K562 (cell line): ENCODE measurements around the gene GRIA4. TPM values are rescaled to one million over a fixed set of nuclear protein-coding genes. Genes with fewer than 3 reads are reported as not detected.

ENCODE experiments used
- ATAC-seq: fragments of 200-7000 bp; cut with Tn5 transposase; 3 replicates; pipeline ENCODE4 v1.9.1; 2020; ENCODE audit warnings: moderate library complexity
- BruUV-seq: library from RNA; stranded (reverse); fragments of 400-500 nt; replicated peaks from 2 replicates; lab custom pipeline; 2021; lab: Mats Ljungman, UMichigan
- CTCF ChIA-PET: fragments of 300-600 bp; formaldehyde crosslinking; extraction: SDS; loops from one replicate; lab custom pipeline; 2021; ENCODE audit warnings: low intra/inter-chr PET ratio; lab: Yijun Ruan, JAX
- POLR2A ChIA-PET: fragments of 300-600, 350-650 bp; sonication (Branson Sonifier 250); formaldehyde crosslinking; extraction: SDS; loops from one replicate; lab custom pipeline; 2021; ENCODE audit warnings: antibody characterized with exemption, inconsistent platforms; lab: Yijun Ruan, JAX
- DNase-seq, 4 experiments: peaks; one replicate each; pipeline versions ENCODE4 v3.0.0 to v3.0.0-alpha.2; 2011 to 2018; ENCODE audit warnings: low spot score in 3 of 4, mixed read lengths in 3 of 4; ENCODE audit errors: extremely low read depth in 1 of 4
- FAIRE-seq: peaks from 2 replicates; lab custom pipeline; 2011; peaks lifted over from hg19 to GRCh38; lab: Jason Lieb, UNC
- H2AFZ ChIP-seq: 2 replicates; pipeline ENCODE4 v1.6.0; 2011; ENCODE audit warnings: low read depth, low read length, control low read depth, inconsistent platforms
- H3K27ac ChIP-seq: fragments of 200-600 bp; 3 replicates; pipeline ENCODE4 v1.8.0; 2011; ENCODE audit warnings: low read depth, mild to moderate bottlenecking, control low read depth, inconsistent platforms, low read length, moderate library complexity, mixed read lengths; ENCODE audit errors: extremely low read depth
- H3K27me3 ChIP-seq, 2 experiments: fragments of 300-600 bp in 1 of 2; 2 replicates in 1 of 2; 3 replicates in 1 of 2; pipeline versions ENCODE4 v1.6.0 to v1.8.0; 2011; ENCODE audit warnings: inconsistent platforms in 2 of 2, low read length in 2 of 2, mild to moderate bottlenecking in 1 of 2, mixed read lengths in 1 of 2, moderate library complexity in 1 of 2; ENCODE audit not compliant: control insufficient read depth in 2 of 2, insufficient read depth in 2 of 2
- H3K36me3 ChIP-seq: fragments of 300-600 bp; 3 replicates; pipeline ENCODE4 v1.8.0; 2011; ENCODE audit warnings: mild to moderate bottlenecking, low read length, inconsistent platforms; ENCODE audit not compliant: control insufficient read depth, insufficient read depth
- H3K4me1 ChIP-seq, 2 experiments: fragments of 200-600 bp in 1 of 2; replicated peaks in 1 of 2; 2 replicates in 1 of 2; 3 replicates in 1 of 2; pipeline versions ENCODE4 v1.5.1 to v1.8.0; 2011; ENCODE audit warnings: inconsistent platforms in 2 of 2, low read length in 2 of 2, mild to moderate bottlenecking in 1 of 2, mixed read lengths in 1 of 2, moderate library complexity in 1 of 2; ENCODE audit not compliant: control insufficient read depth in 2 of 2, insufficient read depth in 2 of 2
- H3K4me2 ChIP-seq: 2 replicates; pipeline ENCODE4 v1.6.1; 2011; ENCODE audit warnings: low read length, control low read depth, inconsistent platforms, mixed read lengths; ENCODE audit not compliant: insufficient read depth
- H3K4me3 ChIP-seq: fragments of 200-600 bp; sonication (generic), shearing (Covaris generic); 2 replicates; pipeline ENCODE4 v1.5.1; 2016; ENCODE audit warnings: control low read depth, inconsistent platforms
- H3K79me2 ChIP-seq: fragments of 200-600 bp; 3 replicates; pipeline ENCODE4 v1.8.0; 2011; ENCODE audit warnings: low read length, inconsistent platforms; ENCODE audit not compliant: control insufficient read depth, insufficient read depth
- H3K9ac ChIP-seq, 2 experiments: 2 replicates each; pipeline versions ENCODE4 v1.6.0 to v1.6.1; 2011; ENCODE audit warnings: low read depth in 2 of 2, low read length in 2 of 2, control low read depth in 1 of 2, inconsistent platforms in 1 of 2, mild to moderate bottlenecking in 1 of 2, mixed read lengths in 1 of 2; ENCODE audit not compliant: insufficient read depth in 1 of 2
- H3K9me1 ChIP-seq: one replicate; pipeline ENCODE4 v1.6.0; 2011; ENCODE audit warnings: inconsistent platforms, mild to moderate bottlenecking, low read length, moderate library complexity; ENCODE audit not compliant: control insufficient read depth, insufficient read depth
- H3K9me3 ChIP-seq: replicated peaks from 2 replicates; pipeline ENCODE4 v1.5.1; 2011; ENCODE audit warnings: low read depth, low read length, inconsistent platforms; ENCODE audit not compliant: control insufficient read depth, insufficient read depth
- H4K20me1 ChIP-seq: replicated peaks from 2 replicates; pipeline ENCODE4 v1.6.1; 2011; ENCODE audit warnings: low read length, inconsistent platforms, mixed read lengths; ENCODE audit not compliant: control insufficient read depth, insufficient read depth
- FOXA1 ChIP-seq: fragments of 450-650 bp; IDR thresholded peaks from 2 replicates; pipeline ENCODE4 v1.6.1; 2016; ENCODE audit warnings: mild to moderate bottlenecking, borderline replicate concordance
- STAT6 ChIP-seq: sonication (generic); formaldehyde crosslinking; IDR thresholded peaks from 2 replicates; pipeline ENCODE4 v1.8.1; 2023; ENCODE audit warnings: mild to moderate bottlenecking, missing genetic modification reagents
- TCF7L2 ChIP-seq: fragments of 150-350 bp; IDR thresholded peaks from 2 replicates; pipeline ENCODE4 v1.6.1; 2016; ENCODE audit warnings: low read depth, mild to moderate bottlenecking, low read length, moderate library complexity
- ZNF707 ChIP-seq: fragments of 250-450 bp; sonication (Bioruptor Pico); conservative IDR thresholded peaks from 2 replicates; pipeline ENCODE4 v1.8.0; 2022; ENCODE audit warnings: inconsistent platforms, mild to moderate bottlenecking, moderate library complexity
- WGBS: fragments of 100-300 bp; shearing (Covaris generic); methylation state at CpG from one replicate; pipeline ENCODE4 v1.1.6; 2016; ENCODE audit warnings: low coverage, mixed read lengths; ENCODE audit not compliant: insufficient coverage; ENCODE audit errors: missing lambda C conversion rate; 5-methylcytosine and 5-hydroxymethylcytosine counted together
- in situ Hi-C: fragments of 300-500 bp; cut with MboI; formaldehyde crosslinking; loops from 4 replicates; pipeline ENCODE4 v1.15.0; 2018; ENCODE audit warnings: inconsistent platforms, mixed read lengths
- intact Hi-C: fragments of 100-400 bp; cut with micrococcal nuclease; formaldehyde crosslinking; loops from 2 replicates; pipeline ENCODE4 v1.14.2; 2022
- polyA plus RNA-seq, 8 experiments: library from polyadenylated mRNA; depleted of rRNA in 4 of 8; stranded (reverse) in 5 of 8; unstranded in 3 of 8; fragments of >200 nt; fragmentation: Nextera tagmentation in 2 of 8; fragmentation: Illumina TruSeq in 1 of 8; extraction: Ambion mirVana in 2 of 8; extraction: Trizol in 1 of 8; gene quantifications; 2 replicates each; pipeline versions ENCODE4 v1.2.1 to v1.2.3, GENCODE V29; 2011 to 2014; ENCODE audit warnings: inconsistent platforms in 1 of 8, missing spikeins in 1 of 8
- total RNA-seq, 7 experiments: library from RNA; depleted of rRNA in 6 of 7; stranded (reverse); fragments of >200 nt in 6 of 7; fragmentation: Illumina TruSeq in 2 of 7; extraction: Trizol in 2 of 7; gene quantifications; 2 replicates each; pipeline versions ENCODE4 v1.2.1 to v1.2.3, GENCODE V29; 2011 to 2021; ENCODE audit warnings: low replicate concordance in 1 of 7

GRIA4 gene
- total and polyA plus RNA-seq, 9 of the 15 experiments (the other 6 are each of a cell fraction or from before 2014, with no cell fraction given), result not detected

- WGBS, result 0% methylated on average over 3 of the region's 3 CpGs
- intact Hi-C loops, result no loop called here
- Histone ChIP-seq H3K4me2 (no peak overlapping the region), H3K79me2 (no peaks in the 10 kb centered on the region), H2AFZ (no peak overlapping the region), H3K9me1 (no peaks in the 10 kb centered on the region), H3K4me1 (no peaks in the 10 kb centered on the region), H3K9me3 (no peaks in the 10 kb centered on the region; the same call in 1 of the 2 replicates), H3K27me3 (no peaks in the 10 kb centered on the region), H3K9ac (no peak overlapping the region), H3K36me3 (no peaks in the 10 kb centered on the region), H3K27ac (no peak overlapping the region), H4K20me1 (no peaks in the 10 kb centered on the region), H3K4me3 (no peak overlapping the region)
- CTCF ChIA-PET, result no interaction called here
- TF ChIP-seq TCF7L2 (no peak), ZNF707 (CRISPR knock-in tag) (no peak), STAT6 (CRISPR knock-in tag) (no peak), FOXA1 (no peak)
- DNase-seq (no peak), ATAC-seq (no peak), FAIRE-seq (no peak)
- no TSS peak for BruUV-seq
- in situ Hi-C loops, result no loop called here
- POLR2A ChIA-PET, result no interaction called here
Measured at GRCh38 chr11:105860105-105860504, 250.2 kb downstream of the GRIA4 start.
